Effector memory CD8-positive, alpha-beta T cell (primary cell): ENCODE results near the gene ITCH.

Experiments used
- ATAC-seq: fragments of 150-1000 bp; cut with Tn5 transposase; replicated peaks from 2 replicates; pipeline ENCODE4 v1.10.0; 2021; ENCODE audit warnings: mild to moderate bottlenecking, moderate library complexity
- DNase-seq, 3 experiments: peaks; one replicate each; pipeline ENCODE4 v3.0.0; 2021
- H3K27ac Mint-ChIP-seq, 2 donors: one replicate each; pipeline ENCODE4 v1.8.0; 2022; ENCODE audit warnings: mild to moderate bottlenecking in 2 of 2, mixed read lengths in 2 of 2, moderate library complexity in 2 of 2
- H3K27me3 Mint-ChIP-seq, 2 donors: one replicate each; pipeline ENCODE4 v1.8.0; 2022; ENCODE audit warnings: mixed read lengths in 2 of 2
- H3K36me3 Mint-ChIP-seq: one replicate; pipeline ENCODE4 v1.8.0; 2022; ENCODE audit warnings: mild to moderate bottlenecking, moderate library complexity, mixed read lengths; ENCODE audit not compliant: insufficient read depth
- H3K4me1 Mint-ChIP-seq, 2 donors: one replicate each; pipeline ENCODE4 v1.8.0; 2022; ENCODE audit warnings: low read depth in 2 of 2, mixed read lengths in 2 of 2
- H3K4me3 Mint-ChIP-seq, 2 donors: one replicate each; pipeline ENCODE4 v1.8.0; 2022; ENCODE audit warnings: mild to moderate bottlenecking in 2 of 2, mixed read lengths in 2 of 2, moderate library complexity in 2 of 2
- H3K9me3 Mint-ChIP-seq, 2 donors: one replicate each; pipeline ENCODE4 v1.8.0; 2022; ENCODE audit warnings: mixed read lengths in 2 of 2

The ITCH gene

DNA sequence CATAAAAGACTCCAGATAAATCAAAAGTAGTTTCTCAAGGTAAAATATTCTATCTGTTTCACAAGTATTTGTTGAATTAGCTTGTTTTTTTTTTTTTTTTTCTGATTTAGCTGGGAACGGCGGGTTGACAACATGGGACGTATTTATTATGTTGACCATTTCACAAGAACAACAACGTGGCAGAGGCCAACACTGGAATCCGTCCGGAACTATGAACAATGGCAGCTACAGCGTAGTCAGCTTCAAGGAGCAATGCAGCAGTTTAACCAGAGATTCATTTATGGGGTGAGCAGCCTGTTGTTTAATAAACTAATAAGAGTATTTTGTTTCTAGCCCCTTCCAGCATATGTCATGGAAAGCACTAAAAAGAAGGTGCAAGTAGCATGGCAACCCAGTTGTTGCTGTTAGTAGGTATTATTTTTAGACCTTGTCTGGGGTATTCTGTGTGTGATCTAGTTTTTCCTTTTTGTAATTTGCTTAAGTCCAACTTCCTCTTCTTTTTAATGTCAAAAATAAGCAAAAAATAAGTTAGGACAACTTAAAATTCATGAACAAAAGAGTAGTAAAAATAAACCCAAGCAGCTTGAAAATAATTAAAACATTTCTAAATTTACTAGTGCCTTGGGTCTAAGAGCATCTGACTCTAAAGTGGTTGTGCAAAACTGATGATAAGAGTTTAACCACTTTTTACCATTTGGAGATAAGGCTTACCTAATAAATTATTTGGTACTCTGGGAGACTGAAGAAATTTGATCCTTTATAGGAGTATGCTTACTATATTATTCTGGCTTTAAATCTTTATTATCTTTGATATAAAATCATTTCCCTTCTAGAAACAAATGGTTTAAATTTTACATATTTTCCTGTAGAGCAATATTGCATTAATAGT, 82.3 kb downstream of the ITCH start:
- peak overlapping the region in 1 of 2 donors; percentile 1 for H3K27ac Mint-ChIP-seq
- H3K36me3 Mint-ChIP-seq = peaks cover 98% of the 10 kb centered on the region
- no peak overlapping the region for H3K4me3 Mint-ChIP-seq
- no peaks in the 10 kb centered on the region for H3K27me3 Mint-ChIP-seq
- no peak for DNase-seq
- peaks cover 14 to 33% of the 10 kb centered on the region in 2 donors for H3K4me1 Mint-ChIP-seq
- no peaks in the 10 kb centered on the region for H3K9me3 Mint-ChIP-seq
- ATAC-seq = no peak

- no peaks in the 10 kb centered on the region for H3K9me3 Mint-ChIP-seq
- H3K36me3 Mint-ChIP-seq = peaks cover 92% of the 10 kb centered on the region
- H3K4me3 Mint-ChIP-seq = peak overlapping the region in 1 of 2 donors; percentile 1
- H3K27ac Mint-ChIP-seq = peak overlapping the region; percentile 61 to 82
- ATAC-seq = no peak
- H3K4me1 Mint-ChIP-seq = peaks cover 13 to 42% of the 10 kb centered on the region in 2 donors
- H3K27me3 Mint-ChIP-seq = no peaks in the 10 kb centered on the region
- no peak for DNase-seq
These were observed 85.4 kb downstream of the ITCH start for GRCh38 chr20:34448517-34448916.

DNA sequence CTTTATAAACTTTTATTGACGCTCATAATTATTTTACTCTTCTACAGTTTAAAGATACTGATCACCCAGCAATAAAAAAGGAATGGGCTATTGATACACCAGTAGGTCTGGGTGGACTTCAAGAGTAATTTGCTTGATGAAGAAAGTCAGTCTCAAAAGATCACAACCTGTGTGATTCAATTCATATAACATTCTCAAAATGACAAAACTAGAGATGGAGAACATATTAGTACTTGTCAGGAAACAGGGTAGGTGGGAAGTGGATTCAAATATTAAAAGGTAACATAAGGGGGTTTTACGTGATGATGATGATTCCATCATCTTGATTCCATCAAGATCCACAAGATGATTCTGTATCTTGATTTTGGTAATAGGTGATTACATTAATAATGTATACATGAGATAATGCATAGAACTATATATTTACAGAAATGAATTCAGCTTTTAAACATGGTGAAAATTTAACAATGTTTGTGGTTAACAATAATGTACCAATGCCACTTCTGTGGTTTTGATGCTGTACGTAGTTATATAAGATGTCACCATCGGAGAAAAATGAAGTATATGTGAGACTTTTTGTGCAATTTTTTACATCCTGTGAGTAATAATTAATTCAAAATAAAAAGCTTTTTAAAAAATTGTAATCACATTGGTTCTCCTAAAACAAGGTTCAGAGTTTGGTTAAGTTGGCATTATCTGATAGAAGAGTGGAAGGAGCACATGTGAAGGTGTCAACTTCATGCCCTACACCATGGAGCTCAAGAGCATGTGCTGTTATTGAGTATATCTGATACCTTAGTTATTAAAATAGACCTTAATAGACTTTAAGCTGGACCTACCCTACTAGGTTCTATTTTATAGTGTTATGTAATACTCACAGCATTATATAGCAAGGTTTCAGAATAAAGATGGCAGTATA, 86.9 kb downstream of the ITCH start:
- DNase-seq = no peak
- Mint-ChIP-seq H3K27me3 (no peaks in the 10 kb centered on the region), H3K4me1 (peaks cover 8 to 38% of the 10 kb centered on the region in 2 donors), H3K36me3 (peaks cover 85% of the 10 kb centered on the region), H3K4me3 (peak overlapping the region in 1 of 2 donors; percentile 16), H3K27ac (peak overlapping the region; percentile 61 to 82), H3K9me3 (no peaks in the 10 kb centered on the region)
- peak; percentile 88 for ATAC-seq

DNA sequence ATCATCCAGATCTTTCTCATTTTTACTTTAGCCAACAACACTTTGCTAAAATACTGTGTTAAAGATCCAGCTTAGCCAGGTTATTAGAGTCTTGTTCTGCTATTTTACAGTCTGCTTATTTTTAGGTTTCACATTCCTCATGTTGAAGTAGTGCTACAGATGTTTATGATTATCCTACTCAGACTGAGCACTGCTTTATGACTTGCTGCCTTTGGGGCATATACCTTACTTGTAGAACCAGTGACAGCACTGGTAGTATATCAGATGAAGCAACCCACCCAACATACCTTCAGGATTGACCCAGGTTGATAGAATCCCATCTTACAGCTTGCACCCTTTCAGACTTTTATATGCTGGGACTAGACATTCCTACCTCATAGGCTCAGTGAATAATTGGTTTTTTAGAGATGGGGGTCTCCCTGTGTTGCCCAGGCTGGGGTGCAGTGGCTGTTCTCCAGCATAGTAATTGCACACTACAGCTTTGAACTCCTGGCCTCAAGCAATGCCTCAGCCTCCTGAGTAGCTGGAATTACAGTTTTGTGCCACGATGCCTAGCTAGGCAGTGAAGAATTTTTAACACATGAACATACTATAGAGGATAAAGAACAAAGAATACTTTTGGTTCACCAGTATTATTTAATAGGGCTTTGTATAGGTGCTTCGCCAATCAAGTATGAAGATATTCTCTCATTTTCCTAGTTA, 89.4 kb downstream of the ITCH start:
- ATAC-seq (no peak), DNase-seq (no peak)
- H3K27ac Mint-ChIP-seq = peak overlapping the region; percentile 63 to 74
- no peaks in the 10 kb centered on the region for H3K27me3 Mint-ChIP-seq
- peaks cover 74% of the 10 kb centered on the region for H3K36me3 Mint-ChIP-seq
- no peaks in the 10 kb centered on the region for H3K9me3 Mint-ChIP-seq
- H3K4me1 Mint-ChIP-seq = peaks cover 7 to 32% of the 10 kb centered on the region in 2 donors
- H3K4me3 Mint-ChIP-seq = no peak overlapping the region

DNA sequence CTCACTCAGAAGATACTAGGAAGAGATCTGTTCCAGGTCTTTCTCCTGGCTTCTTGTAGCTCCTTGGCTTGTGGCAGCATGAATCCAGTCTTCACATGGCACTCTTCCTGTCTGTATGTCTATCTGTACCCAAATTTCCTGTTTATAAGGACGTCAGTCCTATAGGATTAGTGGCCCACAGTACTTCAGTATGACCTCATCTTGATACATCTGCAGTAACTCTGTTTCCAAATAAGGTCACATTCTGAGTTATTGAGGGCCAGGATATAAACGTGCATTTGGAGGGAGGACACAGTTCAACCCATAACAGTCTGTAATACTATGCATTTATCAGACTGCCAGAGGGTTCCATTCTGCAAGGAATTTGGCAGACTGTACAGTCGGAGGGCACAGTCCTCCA, 95.6 kb downstream of the ITCH start:
- ATAC-seq (no peak), DNase-seq (no peak)
- H3K4me1 Mint-ChIP-seq = peaks cover 0 to 11% of the 10 kb centered on the region in 2 donors
- no peak overlapping the region for H3K4me3 Mint-ChIP-seq
- H3K27ac Mint-ChIP-seq = no peak overlapping the region
- no peaks in the 10 kb centered on the region for H3K27me3 Mint-ChIP-seq
- no peaks in the 10 kb centered on the region for H3K9me3 Mint-ChIP-seq
- H3K36me3 Mint-ChIP-seq = peaks cover 79% of the 10 kb centered on the region

DNA sequence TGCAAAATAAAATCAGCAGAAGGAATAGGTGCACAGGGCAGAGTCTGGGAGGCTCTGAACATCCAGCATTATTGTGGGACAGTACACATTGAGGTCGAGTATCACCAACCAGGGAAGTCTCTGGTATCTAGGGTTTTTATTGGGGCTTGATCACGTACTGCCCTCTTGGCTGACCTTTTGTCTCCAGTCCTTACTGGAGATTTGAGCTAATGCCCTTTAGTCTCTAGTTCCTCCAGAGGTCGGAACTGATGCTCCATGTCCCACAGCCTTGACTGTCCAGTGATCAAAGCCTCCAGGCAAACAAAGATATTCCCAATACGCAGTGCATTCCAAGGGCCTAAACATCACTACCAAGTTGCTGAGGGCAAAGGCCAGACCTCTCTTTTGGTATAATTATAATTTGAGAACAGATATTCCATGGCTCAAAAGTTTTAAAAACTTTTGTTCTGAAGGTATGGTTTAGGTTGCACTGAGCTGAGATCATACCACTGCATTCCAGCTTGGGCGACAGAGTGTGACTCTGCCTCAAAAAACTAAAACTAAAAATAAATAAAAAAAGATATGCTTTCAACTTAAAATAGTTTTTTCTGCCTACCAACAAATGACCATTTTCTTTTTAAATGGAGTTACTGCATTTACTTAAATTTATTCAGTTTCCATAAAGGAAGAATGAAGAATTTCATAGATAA, 96.3 kb downstream of the ITCH start:
- no peaks in the 10 kb centered on the region for H3K27me3 Mint-ChIP-seq
- no peak overlapping the region for H3K27ac Mint-ChIP-seq
- DNase-seq (no peak), ATAC-seq (no peak)
- peaks cover 0 to 13% of the 10 kb centered on the region in 2 donors for H3K4me1 Mint-ChIP-seq
- no peak overlapping the region for H3K4me3 Mint-ChIP-seq
- peaks cover 84% of the 10 kb centered on the region for H3K36me3 Mint-ChIP-seq
- no peaks in the 10 kb centered on the region for H3K9me3 Mint-ChIP-seq

DNA sequence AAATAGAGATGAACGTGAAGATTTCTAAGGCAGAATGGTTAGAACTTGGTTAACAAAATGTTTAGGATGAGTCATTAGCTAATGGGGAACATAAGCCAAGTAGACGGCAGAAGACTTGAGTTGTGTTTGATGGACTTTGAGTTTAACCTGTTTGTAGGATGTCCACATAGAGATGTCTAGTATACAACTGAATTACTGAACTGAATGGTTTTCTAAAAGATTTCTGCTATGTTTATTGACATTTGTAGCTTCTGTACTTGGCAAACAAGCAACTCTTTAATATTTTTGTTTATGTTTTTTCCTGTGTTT, 98.7 kb downstream of the ITCH start:
- no peak overlapping the region for H3K4me3 Mint-ChIP-seq
- H3K27me3 Mint-ChIP-seq = no peaks in the 10 kb centered on the region
- ATAC-seq (no peak), DNase-seq (no peak)
- H3K36me3 Mint-ChIP-seq = peaks cover 90% of the 10 kb centered on the region
- peak overlapping the region; percentile 73 for H3K27ac Mint-ChIP-seq
- no peaks in the 10 kb centered on the region for H3K9me3 Mint-ChIP-seq
- peaks cover 3 to 17% of the 10 kb centered on the region in 2 donors for H3K4me1 Mint-ChIP-seq

DNA sequence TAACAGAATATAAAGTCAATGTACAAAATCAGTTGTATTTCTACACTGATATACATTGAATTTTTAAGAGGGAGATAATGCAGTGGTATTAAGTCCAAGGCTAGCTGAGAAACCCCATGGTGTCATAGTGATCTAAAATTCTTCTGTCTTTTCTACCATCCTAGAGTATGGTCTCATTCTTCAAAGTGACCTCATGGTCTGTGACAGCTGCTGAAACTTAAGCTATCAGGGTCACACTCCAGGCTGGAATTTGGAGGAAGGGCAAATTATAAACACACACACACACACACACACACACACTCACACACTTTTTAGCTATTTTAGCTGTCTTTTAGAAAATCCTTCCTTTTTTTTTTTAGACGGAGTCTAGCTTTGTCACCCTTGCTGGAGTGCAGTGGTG, 105.9 kb downstream of the ITCH start:
- Mint-ChIP-seq H3K36me3 (peaks cover 85% of the 10 kb centered on the region), H3K27ac (peak overlapping the region in 1 of 2 donors; percentile 58), H3K4me3 (no peak overlapping the region)

GRCh38 chr20:34472246-34472925, 109.3 kb downstream of the ITCH start:
- no peaks in the 10 kb centered on the region for H3K9me3 Mint-ChIP-seq
- no peak overlapping the region for H3K4me3 Mint-ChIP-seq
- no peaks in the 10 kb centered on the region for H3K27me3 Mint-ChIP-seq
- H3K4me1 Mint-ChIP-seq = peaks cover 4 to 10% of the 10 kb centered on the region in 2 donors
- DNase-seq (no peak), ATAC-seq (no peak)
- no peak overlapping the region for H3K27ac Mint-ChIP-seq
- peaks cover 79% of the 10 kb centered on the region for H3K36me3 Mint-ChIP-seq

More for the DNA sequence above, 105.9 kb downstream of the ITCH start:
- no peak for DNase-seq
- Mint-ChIP-seq H3K27me3 (no peaks in the 10 kb centered on the region), H3K4me1 (peaks cover 3 to 5% of the 10 kb centered on the region in 2 donors), H3K9me3 (no peaks in the 10 kb centered on the region)
- ATAC-seq = no peak

GRCh38 chr20:34473262-34473883, 110.3 kb downstream of the ITCH start:
- Mint-ChIP-seq H3K4me1 (peaks cover 4 to 10% of the 10 kb centered on the region in 2 donors), H3K4me3 (no peak overlapping the region), H3K9me3 (no peaks in the 10 kb centered on the region), H3K27ac (no peak overlapping the region), H3K27me3 (no peaks in the 10 kb centered on the region), H3K36me3 (peaks cover 74% of the 10 kb centered on the region)
- DNase-seq = peak in 2 of 3 experiments; percentile 9 to 20
- ATAC-seq = peak; percentile 48

DNA sequence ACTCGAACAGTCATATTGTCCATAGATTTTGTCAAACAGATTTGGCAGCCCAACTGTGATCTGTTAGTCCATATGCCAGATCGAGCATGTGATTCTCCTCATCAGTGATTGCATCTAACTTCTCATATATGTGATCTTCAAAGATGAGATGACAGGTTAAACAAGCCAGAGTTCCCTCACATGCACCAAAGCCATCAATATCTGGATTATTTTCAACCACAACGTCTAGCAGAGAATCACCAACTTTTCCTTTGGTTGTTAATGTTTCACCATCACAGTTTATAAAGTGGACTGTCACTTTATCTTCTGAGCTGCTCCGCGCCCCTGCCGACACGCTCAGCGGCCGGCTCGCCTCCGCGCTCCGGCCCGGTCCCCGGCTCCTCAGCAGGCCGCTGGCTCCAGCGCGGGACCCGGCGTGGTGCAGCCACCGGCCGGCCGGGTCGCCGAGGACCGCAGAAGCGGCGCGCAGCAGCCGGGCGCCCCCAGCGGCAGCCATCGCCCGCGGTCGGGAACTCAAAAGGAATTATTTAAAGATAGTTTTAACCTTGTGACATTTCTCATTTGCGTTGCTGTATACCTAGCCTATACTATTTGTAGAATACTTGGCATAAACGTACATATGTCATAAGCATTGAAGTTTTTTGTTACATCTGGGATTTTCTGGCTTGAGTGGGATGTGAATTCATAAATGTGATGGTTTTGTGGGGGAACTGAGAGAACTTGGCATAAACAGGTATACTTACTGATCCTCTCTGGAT, 113.1 kb downstream of the ITCH start:
- no peak overlapping the region for H3K27ac Mint-ChIP-seq
- H3K27me3 Mint-ChIP-seq = no peaks in the 10 kb centered on the region
- peaks cover 4 to 14% of the 10 kb centered on the region in 2 donors for H3K4me1 Mint-ChIP-seq
- DNase-seq (peak in 2 of 3 experiments; percentile 21 to 23), ATAC-seq (peak; percentile 64)
- H3K36me3 Mint-ChIP-seq = peaks cover 72% of the 10 kb centered on the region
- H3K9me3 Mint-ChIP-seq = no peaks in the 10 kb centered on the region
- H3K4me3 Mint-ChIP-seq = peak overlapping the region; percentile 26 to 39
